GM12872 (cell line): ENCODE measurements around the gene DUSP23.

ENCODE experiments used
- CTCF ChIP-seq: IDR thresholded peaks from 3 replicates; pipeline ENCODE4 v1.5.1; 2011; ENCODE audit warnings: low read depth, mild to moderate bottlenecking, low read length, moderate library complexity; ENCODE audit not compliant: insufficient read depth

Gene DUSP23

GRCh38 chr1:159780583-159781582 is at the start of gene DUSP23:
DUSP23 (plus strand) TSS chr1:159780962; CDS start chr1:159781101, 139 bp downstream.
- peak; percentile 86 for TF ChIP-seq CTCF

GRCh38 chr1:159737238-159737916 is 43.4 kb upstream of the DUSP23 start:
- no peak for TF ChIP-seq CTCF

GRCh38 chr1:159743651-159744410 is 36.9 kb upstream of the DUSP23 start:
- no peak for TF ChIP-seq CTCF

- TF ChIP-seq CTCF, result no peak
Measured at GRCh38 chr1:159746666-159747065, 34.1 kb upstream of the DUSP23 start.

GRCh38 chr1:159748370-159748769 is 32.4 kb upstream of the DUSP23 start:
- no peak for TF ChIP-seq CTCF

GRCh38 chr1:159749630-159750029 is 31.1 kb upstream of the DUSP23 start:
- 0 out of 3 replicates have a peak, but pooled peaks have one; percentile 2 for TF ChIP-seq CTCF

GRCh38 chr1:159750621-159751020 is 30.1 kb upstream of the DUSP23 start:
- no peak for TF ChIP-seq CTCF
